ENCODE measurements around the gene BABAM2. TPM values are rescaled to one million over a fixed set of nuclear protein-coding genes. Genes with fewer than 3 reads are reported as not detected.

BABAM2 gene
- total and polyA plus RNA-seq, 10 of the 15 experiments (the other 5 are each of a cell fraction or from before 2014, with no cell fraction given) = 30.7 to 59.9 (median 44.5) TPM

DNA sequence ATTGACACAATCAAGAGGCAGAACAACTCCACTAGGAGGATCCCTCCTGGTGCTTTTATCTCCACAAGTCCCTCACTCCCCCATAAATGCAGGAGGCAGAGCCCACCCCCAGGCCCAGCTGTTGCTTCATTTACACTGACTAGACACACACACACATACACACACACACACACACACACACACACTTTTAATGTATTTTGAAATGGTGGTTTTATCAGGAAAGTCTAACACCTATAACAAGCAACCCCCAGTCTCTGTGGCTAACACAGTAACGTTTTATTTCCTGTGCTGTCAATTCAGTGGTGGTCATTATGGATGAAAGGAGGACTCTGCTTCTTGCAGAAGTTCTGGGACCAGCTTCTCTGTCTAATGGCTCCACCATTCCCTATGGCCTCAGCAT, 376.8 kb downstream of the BABAM2 start (continued):
- no peak for TF ChIP-seq IRF4 (IDR thresholded peaks at IDR 0.05; ENCODE audit: low read depth, low read length)
- TF ChIP-seq NR2F1 (conservative IDR thresholded peaks at IDR 0.05) = no peak

DNA sequence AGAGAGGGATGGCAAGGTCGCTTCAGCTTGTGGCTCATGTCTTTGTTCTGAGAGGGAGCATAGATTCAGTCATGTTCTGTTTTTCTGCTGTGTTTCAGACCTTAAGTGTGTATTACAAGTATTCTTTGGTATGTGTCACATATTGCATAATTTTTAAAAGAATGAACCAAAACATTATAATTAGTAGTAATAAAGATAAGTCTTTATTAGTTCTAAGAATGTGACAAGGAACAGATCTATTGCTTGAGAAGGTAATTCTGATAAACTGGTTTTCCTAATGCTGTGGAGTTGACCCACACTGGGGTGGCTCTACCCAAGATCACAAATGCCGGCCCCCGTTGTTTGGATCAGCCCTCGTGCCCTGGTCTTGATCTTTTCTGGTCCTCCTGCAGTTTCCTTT, 377.9 kb downstream of the BABAM2 start:
- ChIA-PET CTCF (interaction anchor here (1.5 kb wide), 1 partner anchor 11 kb away, joined by 3 read pairs; no protein-coding TSS in a partner anchor), POLR2A (no interaction called here), SMC1A (ENCODE audit: uncharacterized antibody, unreplicated experiment) (interaction anchor here (0.6 to 1.0 kb wide), 2 partner anchors 10 to 15 kb away, joined by 3 read pairs; no protein-coding TSS in a partner anchor), RAD21 (ENCODE audit: unreplicated experiment) (no interaction called here)
- H3K9me3 ChIP-seq (replicated peaks; ENCODE audit: control insufficient read depth, insufficient read depth, low read length) = no peaks in the 10 kb centered on the region
- in situ Hi-C loops (cut with MboI) = no loop called here
- H3K27ac ChIP-seq (ENCODE audit: control insufficient read depth, insufficient read depth) = no peak overlapping the region
- H3K4me3 ChIP-seq = no peak overlapping the region
- no peaks in the 10 kb centered on the region for H4K20me1 ChIP-seq (ENCODE audit: control insufficient read depth, insufficient read depth)
- WGBS (ENCODE audit: insufficient coverage, insufficient replicate concordance, low lambda C conversion rate, missing lambda C conversion rate) = 96% methylated on average over 4 of the region's 4 CpGs
- intact Hi-C loops (cut with micrococcal nuclease; ENCODE audit: unreplicated experiment) = no loop called here
- DNase-seq (ENCODE audit: low read depth, low spot score) (no peak), ATAC-seq (no peak), FAIRE-seq (no peak)
- no peak overlapping the region for H3K9ac ChIP-seq (ENCODE audit: control insufficient read depth, insufficient read depth, low read length)
- H3K4me1 ChIP-seq (ENCODE audit: control insufficient read depth, insufficient read depth, low read length) = peaks cover 6% of the 10 kb centered on the region; the same call in 1 of the 2 replicates
- H3K4me2 ChIP-seq (ENCODE audit: control insufficient read depth, insufficient read depth) = no peak overlapping the region
- H3K27me3 ChIP-seq (replicated peaks in 1 of 2; ENCODE audit: control insufficient read depth in 2 of 2, insufficient read depth in 2 of 2, low read length in 1 of 2) = no peaks in the 10 kb centered on the region
- no peaks in the 10 kb centered on the region for H3K79me2 ChIP-seq (ENCODE audit: control insufficient read depth, insufficient read depth, low read length)
- BruUV-seq (replicated peaks) = no TSS peak
- H2AFZ ChIP-seq (ENCODE audit: control insufficient read depth, low read depth, low read length) = no peak overlapping the region
- H3K36me3 ChIP-seq (ENCODE audit: control insufficient read depth in 2 of 2, insufficient read depth in 2 of 2, low read length in 1 of 2) = no peaks in the 10 kb centered on the region
- TF ChIP-seq, protein P1, sequence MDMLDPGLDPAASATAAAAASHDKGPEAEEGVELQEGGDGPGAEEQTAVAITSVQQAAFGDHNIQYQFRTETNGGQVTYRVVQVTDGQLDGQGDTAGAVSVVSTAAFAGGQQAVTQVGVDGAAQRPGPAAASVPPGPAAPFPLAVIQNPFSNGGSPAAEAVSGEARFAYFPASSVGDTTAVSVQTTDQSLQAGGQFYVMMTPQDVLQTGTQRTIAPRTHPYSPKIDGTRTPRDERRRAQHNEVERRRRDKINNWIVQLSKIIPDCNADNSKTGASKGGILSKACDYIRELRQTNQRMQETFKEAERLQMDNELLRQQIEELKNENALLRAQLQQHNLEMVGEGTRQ (IDR thresholded peaks at IDR 0.05; ENCODE audit: borderline replicate concordance, low read depth, low read length) = no peak
- no peak for TF ChIP-seq EED (IDR thresholded peaks at IDR 0.05; ENCODE audit: low read depth)
- no peak for TF ChIP-seq HDAC2 (IDR thresholded peaks at IDR 0.05)
- no peak for TF ChIP-seq MTA2 (IDR thresholded peaks at IDR 0.05; ENCODE audit: low read depth)
- no peak for TF ChIP-seq CEBPB (IDR thresholded peaks at IDR 0.05; ENCODE audit: borderline replicate concordance in 1 of 2, low read depth in 2 of 2, low read length in 2 of 2)
- no peak for TF ChIP-seq STAT1 (conservative IDR thresholded peaks at IDR 0.05)
- no peak for TF ChIP-seq EZH2 (IDR thresholded peaks at IDR 0.05; ENCODE audit: borderline replicate concordance, control insufficient read depth, low read depth, low read length)
- TF ChIP-seq, protein P2, sequence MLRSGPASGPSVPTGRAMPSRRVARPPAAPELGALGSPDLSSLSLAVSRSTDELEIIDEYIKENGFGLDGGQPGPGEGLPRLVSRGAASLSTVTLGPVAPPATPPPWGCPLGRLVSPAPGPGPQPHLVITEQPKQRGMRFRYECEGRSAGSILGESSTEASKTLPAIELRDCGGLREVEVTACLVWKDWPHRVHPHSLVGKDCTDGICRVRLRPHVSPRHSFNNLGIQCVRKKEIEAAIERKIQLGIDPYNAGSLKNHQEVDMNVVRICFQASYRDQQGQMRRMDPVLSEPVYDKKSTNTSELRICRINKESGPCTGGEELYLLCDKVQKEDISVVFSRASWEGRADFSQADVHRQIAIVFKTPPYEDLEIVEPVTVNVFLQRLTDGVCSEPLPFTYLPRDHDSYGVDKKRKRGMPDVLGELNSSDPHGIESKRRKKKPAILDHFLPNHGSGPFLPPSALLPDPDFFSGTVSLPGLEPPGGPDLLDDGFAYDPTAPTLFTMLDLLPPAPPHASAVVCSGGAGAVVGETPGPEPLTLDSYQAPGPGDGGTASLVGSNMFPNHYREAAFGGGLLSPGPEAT (IDR thresholded peaks at IDR 0.05; ENCODE audit: low read depth) = no peak
- TF ChIP-seq, protein P3, sequence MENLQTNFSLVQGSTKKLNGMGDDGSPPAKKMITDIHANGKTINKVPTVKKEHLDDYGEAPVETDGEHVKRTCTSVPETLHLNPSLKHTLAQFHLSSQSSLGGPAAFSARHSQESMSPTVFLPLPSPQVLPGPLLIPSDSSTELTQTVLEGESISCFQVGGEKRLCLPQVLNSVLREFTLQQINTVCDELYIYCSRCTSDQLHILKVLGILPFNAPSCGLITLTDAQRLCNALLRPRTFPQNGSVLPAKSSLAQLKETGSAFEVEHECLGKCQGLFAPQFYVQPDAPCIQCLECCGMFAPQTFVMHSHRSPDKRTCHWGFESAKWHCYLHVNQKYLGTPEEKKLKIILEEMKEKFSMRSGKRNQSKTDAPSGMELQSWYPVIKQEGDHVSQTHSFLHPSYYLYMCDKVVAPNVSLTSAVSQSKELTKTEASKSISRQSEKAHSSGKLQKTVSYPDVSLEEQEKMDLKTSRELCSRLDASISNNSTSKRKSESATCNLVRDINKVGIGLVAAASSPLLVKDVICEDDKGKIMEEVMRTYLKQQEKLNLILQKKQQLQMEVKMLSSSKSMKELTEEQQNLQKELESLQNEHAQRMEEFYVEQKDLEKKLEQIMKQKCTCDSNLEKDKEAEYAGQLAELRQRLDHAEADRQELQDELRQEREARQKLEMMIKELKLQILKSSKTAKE (IDR thresholded peaks at IDR 0.05; ENCODE audit: low read depth, poor library complexity, severe bottlenecking) = no peak
- no peak for TF ChIP-seq SIN3A (IDR thresholded peaks at IDR 0.05; ENCODE audit: low read depth, low read length)
- no peak for TF ChIP-seq NFYA (IDR thresholded peaks at IDR 0.05; ENCODE audit: borderline replicate concordance, low read depth, low read length)
- TF ChIP-seq SMAD1 (IDR thresholded peaks at IDR 0.05; ENCODE audit: low read depth, partially characterized antibody) = no peak
- TF ChIP-seq NR2F1 (conservative IDR thresholded peaks at IDR 0.05) = no peak
- TF ChIP-seq, protein P4, sequence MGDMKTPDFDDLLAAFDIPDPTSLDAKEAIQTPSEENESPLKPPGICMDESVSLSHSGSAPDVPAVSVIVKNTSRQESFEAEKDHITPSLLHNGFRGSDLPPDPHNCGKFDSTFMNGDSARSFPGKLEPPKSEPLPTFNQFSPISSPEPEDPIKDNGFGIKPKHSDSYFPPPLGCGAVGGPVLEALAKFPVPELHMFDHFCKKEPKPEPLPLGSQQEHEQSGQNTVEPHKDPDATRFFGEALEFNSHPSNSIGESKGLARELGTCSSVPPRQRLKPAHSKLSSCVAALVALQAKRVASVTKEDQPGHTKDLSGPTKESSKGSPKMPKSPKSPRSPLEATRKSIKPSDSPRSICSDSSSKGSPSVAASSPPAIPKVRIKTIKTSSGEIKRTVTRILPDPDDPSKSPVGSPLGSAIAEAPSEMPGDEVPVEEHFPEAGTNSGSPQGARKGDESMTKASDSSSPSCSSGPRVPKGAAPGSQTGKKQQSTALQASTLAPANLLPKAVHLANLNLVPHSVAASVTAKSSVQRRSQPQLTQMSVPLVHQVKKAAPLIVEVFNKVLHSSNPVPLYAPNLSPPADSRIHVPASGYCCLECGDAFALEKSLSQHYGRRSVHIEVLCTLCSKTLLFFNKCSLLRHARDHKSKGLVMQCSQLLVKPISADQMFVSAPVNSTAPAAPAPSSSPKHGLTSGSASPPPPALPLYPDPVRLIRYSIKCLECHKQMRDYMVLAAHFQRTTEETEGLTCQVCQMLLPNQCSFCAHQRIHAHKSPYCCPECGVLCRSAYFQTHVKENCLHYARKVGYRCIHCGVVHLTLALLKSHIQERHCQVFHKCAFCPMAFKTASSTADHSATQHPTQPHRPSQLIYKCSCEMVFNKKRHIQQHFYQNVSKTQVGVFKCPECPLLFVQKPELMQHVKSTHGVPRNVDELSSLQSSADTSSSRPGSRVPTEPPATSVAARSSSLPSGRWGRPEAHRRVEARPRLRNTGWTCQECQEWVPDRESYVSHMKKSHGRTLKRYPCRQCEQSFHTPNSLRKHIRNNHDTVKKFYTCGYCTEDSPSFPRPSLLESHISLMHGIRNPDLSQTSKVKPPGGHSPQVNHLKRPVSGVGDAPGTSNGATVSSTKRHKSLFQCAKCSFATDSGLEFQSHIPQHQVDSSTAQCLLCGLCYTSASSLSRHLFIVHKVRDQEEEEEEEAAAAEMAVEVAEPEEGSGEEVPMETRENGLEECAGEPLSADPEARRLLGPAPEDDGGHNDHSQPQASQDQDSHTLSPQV (IDR thresholded peaks at IDR 0.05) = no peak
